NB4 (cell line): ENCODE data around the gene NUMB.
A peak's percentile ranks its signal among the peaks of the same experiment; 100 is the strongest.

Experiments
- DNase-seq: peaks from one replicate; pipeline ENCODE4 v3.0.0; 2010; ENCODE audit warnings: low read depth
- H3K4me3 ChIP-seq: one replicate; pipeline ENCODE4 v1.5.1; 2011; ENCODE audit warnings: mild to moderate bottlenecking, low read depth, low read length, moderate library complexity
- MYC ChIP-seq: IDR thresholded peaks from 2 replicates; pipeline ENCODE4 v1.6.1; 2011; ENCODE audit warnings: low read depth, low read length
- POLR2A ChIP-seq: IDR thresholded peaks from 2 replicates; pipeline ENCODE4 v1.6.1; 2011; ENCODE audit warnings: mild to moderate bottlenecking; ENCODE audit not compliant: insufficient read length; ENCODE audit errors: extremely low read depth
- TF ChIP-seq, protein P1 (sequence below): IDR thresholded peaks from 2 replicates; pipeline ENCODE4 v1.6.1; 2011; ENCODE audit warnings: low read depth, low read length
- TF ChIP-seq, protein P2 (sequence below): IDR thresholded peaks from one replicate; pipeline ENCODE4 v1.5.1; 2012; ENCODE audit warnings: low read depth, low read length

Gene NUMB

DNA sequence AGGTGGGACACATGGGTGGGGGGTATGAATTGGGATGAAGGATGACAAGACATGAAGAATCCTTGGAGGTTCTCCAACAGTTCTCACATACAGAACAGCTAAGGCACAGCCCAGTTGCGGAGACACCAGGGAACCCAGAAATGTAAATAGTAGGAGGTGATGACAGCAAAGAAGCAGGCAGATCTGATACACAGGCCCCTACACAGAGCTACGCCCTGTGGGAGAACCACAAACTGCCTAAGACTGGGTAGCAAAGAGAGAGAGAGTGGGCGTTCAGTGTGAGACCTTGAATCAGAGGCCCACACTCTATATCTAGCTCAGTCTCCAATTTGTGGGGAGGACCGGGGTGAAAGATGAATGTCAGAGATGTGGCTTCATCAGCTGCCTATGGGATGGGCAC, 9.5 kb upstream of the NUMB start:
- DNase-seq = no peak
- TF ChIP-seq, protein P1, sequence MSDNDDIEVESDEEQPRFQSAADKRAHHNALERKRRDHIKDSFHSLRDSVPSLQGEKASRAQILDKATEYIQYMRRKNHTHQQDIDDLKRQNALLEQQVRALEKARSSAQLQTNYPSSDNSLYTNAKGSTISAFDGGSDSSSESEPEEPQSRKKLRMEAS = no peak
- TF ChIP-seq MYC (no peak), POLR2A (no peak)
- TF ChIP-seq, protein P2, sequence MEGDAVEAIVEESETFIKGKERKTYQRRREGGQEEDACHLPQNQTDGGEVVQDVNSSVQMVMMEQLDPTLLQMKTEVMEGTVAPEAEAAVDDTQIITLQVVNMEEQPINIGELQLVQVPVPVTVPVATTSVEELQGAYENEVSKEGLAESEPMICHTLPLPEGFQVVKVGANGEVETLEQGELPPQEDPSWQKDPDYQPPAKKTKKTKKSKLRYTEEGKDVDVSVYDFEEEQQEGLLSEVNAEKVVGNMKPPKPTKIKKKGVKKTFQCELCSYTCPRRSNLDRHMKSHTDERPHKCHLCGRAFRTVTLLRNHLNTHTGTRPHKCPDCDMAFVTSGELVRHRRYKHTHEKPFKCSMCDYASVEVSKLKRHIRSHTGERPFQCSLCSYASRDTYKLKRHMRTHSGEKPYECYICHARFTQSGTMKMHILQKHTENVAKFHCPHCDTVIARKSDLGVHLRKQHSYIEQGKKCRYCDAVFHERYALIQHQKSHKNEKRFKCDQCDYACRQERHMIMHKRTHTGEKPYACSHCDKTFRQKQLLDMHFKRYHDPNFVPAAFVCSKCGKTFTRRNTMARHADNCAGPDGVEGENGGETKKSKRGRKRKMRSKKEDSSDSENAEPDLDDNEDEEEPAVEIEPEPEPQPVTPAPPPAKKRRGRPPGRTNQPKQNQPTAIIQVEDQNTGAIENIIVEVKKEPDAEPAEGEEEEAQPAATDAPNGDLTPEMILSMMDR = no peak
- H3K4me3 ChIP-seq = no peak overlapping the region

DNA sequence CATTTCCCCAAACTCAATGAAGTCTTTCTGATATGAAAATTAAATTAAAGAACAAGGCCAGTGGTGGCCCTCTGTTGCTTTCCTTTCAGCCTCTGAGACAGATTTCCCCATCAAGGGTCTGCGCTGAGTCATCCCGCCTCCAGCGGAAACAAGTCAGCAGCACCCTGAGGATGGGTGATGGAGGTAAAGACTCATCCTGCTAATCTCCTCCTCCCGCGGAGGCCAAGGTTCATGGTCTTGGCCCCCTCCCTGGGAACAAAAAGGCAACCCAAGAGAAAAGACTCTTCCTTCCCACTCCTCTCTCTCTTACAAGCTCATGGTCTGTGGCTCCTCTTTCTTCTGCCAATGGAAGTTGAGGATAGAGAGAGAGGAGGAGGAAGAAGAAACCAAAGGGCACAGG, 9.0 kb upstream of the NUMB start:
- TF ChIP-seq, protein P1 = 0 out of 2 replicates have a peak, but pooled peaks have one; percentile 6
- TF ChIP-seq POLR2A = no peak
- no peak overlapping the region for H3K4me3 ChIP-seq
- peak; percentile 89 for DNase-seq

DNA sequence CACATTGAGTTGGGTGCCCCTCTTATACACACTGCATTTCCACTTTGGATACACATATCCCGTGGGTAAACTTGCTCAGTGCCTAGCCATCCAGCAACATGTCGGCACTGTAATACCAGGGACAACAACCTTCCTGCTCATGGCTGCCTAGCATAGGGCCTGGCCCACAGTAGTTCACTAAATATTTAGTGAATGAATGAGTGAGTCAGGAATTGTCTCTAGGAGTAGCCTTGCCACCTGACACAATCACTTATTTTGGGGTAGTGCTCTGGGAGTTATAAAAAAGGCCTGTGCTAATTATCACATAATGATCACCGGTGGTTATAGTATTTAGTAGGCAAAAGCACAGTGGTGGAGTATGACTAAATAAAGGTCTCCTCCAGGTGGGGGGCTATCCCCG, 8.5 kb upstream of the NUMB start:
- no peak overlapping the region for H3K4me3 ChIP-seq
- no peak for DNase-seq
- no peak for TF ChIP-seq MYC
- TF ChIP-seq, protein P2 = no peak
- TF ChIP-seq POLR2A = no peak
- TF ChIP-seq, protein P1 = no peak

DNA sequence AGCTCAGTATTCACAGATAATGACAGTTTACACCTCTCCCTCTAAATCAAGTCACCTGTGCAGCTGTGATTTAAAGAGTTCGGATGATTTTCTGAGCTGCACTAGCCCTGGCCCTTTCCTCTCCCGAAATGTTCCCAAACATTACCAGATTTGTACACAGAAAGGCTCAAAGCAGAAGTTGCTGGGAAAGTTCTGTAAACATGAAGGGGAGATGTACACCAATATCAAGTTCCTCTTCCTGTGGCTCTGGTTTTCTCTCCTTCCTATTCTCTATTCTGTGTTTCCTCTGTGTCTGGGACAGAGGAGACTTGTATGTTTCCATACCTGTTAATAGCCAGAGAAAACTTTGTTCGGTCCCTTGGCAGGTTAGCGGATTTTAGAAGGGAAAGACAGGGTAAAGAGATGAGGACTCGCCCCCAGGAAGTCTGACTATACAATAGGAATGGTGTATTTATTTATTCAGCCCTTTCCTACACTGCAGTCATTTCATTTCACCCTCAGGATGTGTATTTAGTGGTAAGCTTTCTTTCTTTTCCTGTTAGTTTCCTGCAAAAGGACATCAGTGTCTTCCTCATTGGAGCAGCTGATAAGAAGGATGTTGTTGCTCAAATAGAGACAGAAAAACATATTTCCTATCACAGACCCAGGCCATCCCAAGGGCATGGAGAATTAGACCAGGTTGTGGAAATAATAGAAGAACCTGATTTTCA, 7.6 kb upstream of the NUMB start:
- TF ChIP-seq, protein P1 = no peak
- TF ChIP-seq, protein P2 = no peak
- TF ChIP-seq MYC (no peak), POLR2A (no peak)
- DNase-seq = peak; percentile 58
- no peak overlapping the region for H3K4me3 ChIP-seq

DNA sequence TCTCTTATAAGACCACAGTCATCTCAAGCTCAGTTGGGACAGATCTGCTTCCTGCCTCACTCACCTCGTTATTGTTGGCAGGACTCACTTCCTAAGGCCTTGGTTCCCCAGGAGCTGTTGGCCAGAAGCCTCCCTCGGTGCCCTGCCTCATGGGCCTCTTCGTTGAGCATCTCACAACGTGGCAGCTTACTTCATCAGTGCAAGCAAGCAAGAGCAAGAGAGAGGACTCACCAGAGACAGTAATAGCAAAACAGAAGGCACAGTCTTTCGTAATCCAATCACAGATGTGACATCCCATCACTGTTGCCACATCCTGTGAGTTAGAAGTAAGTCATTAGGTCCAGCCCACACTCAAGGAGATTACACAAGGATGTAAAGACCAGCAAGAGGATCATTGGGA, 5.1 kb upstream of the NUMB start:
- peak; percentile 77 for TF ChIP-seq POLR2A
- peak; percentile 94 for TF ChIP-seq MYC
- TF ChIP-seq, protein P1 = peak; percentile 85
- TF ChIP-seq, protein P2 = no peak
- DNase-seq = peak; percentile 99
- H3K4me3 ChIP-seq = peak overlapping the region; percentile 63

DNA sequence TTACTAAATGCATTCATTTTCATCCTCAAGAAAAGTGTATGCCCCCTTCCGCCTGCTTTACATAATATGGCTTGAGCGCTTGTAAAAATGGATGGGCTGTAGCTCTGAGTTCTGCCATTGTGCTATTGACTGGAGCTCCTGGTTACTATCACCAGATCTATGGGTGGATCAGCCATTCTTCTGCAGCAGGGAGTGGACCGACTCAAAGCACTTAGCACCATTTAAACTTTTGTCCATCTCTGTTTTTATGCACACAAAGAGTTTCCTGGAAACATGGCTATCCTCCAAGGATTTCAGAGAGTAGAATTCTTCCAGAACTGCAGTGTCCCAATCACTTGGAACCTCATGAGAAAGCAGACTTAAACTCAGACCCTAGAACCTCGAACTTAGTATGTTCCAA, 4.5 kb upstream of the NUMB start:
- peak; percentile 38 for DNase-seq
- H3K4me3 ChIP-seq = peak overlapping the region; percentile 63
- TF ChIP-seq POLR2A = no peak
- TF ChIP-seq, protein P2 = no peak
- no peak for TF ChIP-seq MYC
- TF ChIP-seq, protein P1 = no peak
